GM23338 (cell line): ENCODE measurements around the gene ADGRV1. TPM values are rescaled to one million over a fixed set of nuclear protein-coding genes. Genes with fewer than 3 reads are reported as not detected.

Source experiments
- ATAC-seq: fragments of 200-7000 bp; cut with Tn5 transposase; 3 replicates; pipeline ENCODE4 v1.9.1; 2020
- DNase-seq: peaks from one replicate; pipeline ENCODE4 v3.0.0-alpha.2; 2015; ENCODE audit warnings: low spot score
- H2AFZ ChIP-seq: fragments of 200-600 bp; sonication (generic); 2 replicates; pipeline ENCODE4 v1.8.0; 2016; ENCODE audit warnings: antibody characterized with exemption, mild to moderate bottlenecking, moderate library complexity
- H3F3A ChIP-seq: fragments of 200-600 bp; sonication (generic); replicated peaks from 2 replicates; pipeline ENCODE4 v1.8.0; 2017; ENCODE audit warnings: antibody characterized with exemption, mixed run types, low read depth
- H3K27ac ChIP-seq: fragments of 200-600 bp; sonication (generic); 2 replicates; pipeline ENCODE4 v1.6.1; 2016; ENCODE audit warnings: low read depth
- H3K27me3 ChIP-seq: fragments of 200-600 bp; sonication (generic); 2 replicates; pipeline ENCODE4 v1.8.0; 2016; ENCODE audit warnings: mild to moderate bottlenecking, mixed run types, moderate library complexity; ENCODE audit not compliant: insufficient read depth
- H3K36me3 ChIP-seq: fragments of 200-600 bp; sonication (generic); 2 replicates; pipeline ENCODE4 v1.8.0; 2016; ENCODE audit warnings: mild to moderate bottlenecking; ENCODE audit not compliant: insufficient read depth
- H3K4me1 ChIP-seq: fragments of 200-600 bp; sonication (generic); 2 replicates; pipeline ENCODE4 v1.8.0; 2016; ENCODE audit warnings: mild to moderate bottlenecking, moderate library complexity; ENCODE audit not compliant: insufficient read depth
- H3K4me2 ChIP-seq: fragments of 200-600 bp; sonication (generic); 2 replicates; pipeline ENCODE4 v1.7.1; 2017; ENCODE audit warnings: mixed run types
- H3K4me3 ChIP-seq: fragments of 200-600 bp; sonication (generic); 2 replicates; pipeline ENCODE4 v1.6.1; 2016; ENCODE audit warnings: mixed run types
- H3K79me2 ChIP-seq: fragments of 200-600 bp; sonication (generic); replicated peaks from 2 replicates; pipeline ENCODE4 v1.8.0; 2017; ENCODE audit warnings: mild to moderate bottlenecking; ENCODE audit not compliant: insufficient read depth
- H3K9me2 ChIP-seq: fragments of 200-600 bp; sonication (generic); 2 replicates; pipeline ENCODE4 v1.8.0; 2017; ENCODE audit not compliant: insufficient read depth
- H4K20me1 ChIP-seq: fragments of 200-600 bp; sonication (generic); replicated peaks from 2 replicates; pipeline ENCODE4 v1.8.0; 2017; ENCODE audit warnings: mild to moderate bottlenecking; ENCODE audit not compliant: insufficient read depth
- H3K27ac Mint-ChIP-seq: 2 replicates; pipeline ENCODE4 v1.8.0; 2020; ENCODE audit warnings: inconsistent platforms, mild to moderate bottlenecking, moderate library complexity, mixed read lengths
- H3K27me3 Mint-ChIP-seq: 3 replicates; pipeline ENCODE4 v1.8.0; 2022; ENCODE audit warnings: low read depth, mild to moderate bottlenecking, moderate library complexity, mixed read lengths, inconsistent platforms; ENCODE audit not compliant: insufficient read depth, poor library complexity
- H3K36me3 Mint-ChIP-seq: 3 replicates; pipeline ENCODE4 v1.8.0; 2021; ENCODE audit warnings: low read depth, mild to moderate bottlenecking, inconsistent platforms, moderate library complexity, mixed read lengths
- H3K4me1 Mint-ChIP-seq: 3 replicates; pipeline ENCODE4 v1.8.0; 2020; ENCODE audit warnings: mild to moderate bottlenecking, inconsistent platforms, mixed read lengths
- H3K4me3 Mint-ChIP-seq: 3 replicates; pipeline ENCODE4 v1.8.0; 2021; ENCODE audit warnings: moderate library complexity, mild to moderate bottlenecking, inconsistent platforms, mixed read lengths
- H3K9me3 Mint-ChIP-seq: 3 replicates; pipeline ENCODE4 v1.8.0; 2020; ENCODE audit warnings: moderate library complexity, mild to moderate bottlenecking, inconsistent platforms, mixed read lengths
- CREB1 ChIP-seq: fragments of 250-450 bp; sonication (Bioruptor Pico); IDR thresholded peaks from 2 replicates; pipeline ENCODE4 v1.5.0; 2020; ENCODE audit warnings: low read depth, mild to moderate bottlenecking, moderate library complexity
- CTCF ChIP-seq, 2 experiments: fragments of 200-600 bp in 1 of 2; sonication (generic) in 1 of 2; conservative IDR thresholded peaks; 2 replicates each; pipeline versions ENCODE4 v1.5.1 to v1.6.1; 2016 to 2017; ENCODE audit warnings: antibody characterized with exemption in 2 of 2, low read depth in 2 of 2, mild to moderate bottlenecking in 2 of 2, moderate library complexity in 1 of 2
- ETS1 ChIP-seq: IDR thresholded peaks from 2 replicates; pipeline ENCODE4 v1.6.1; 2016; ENCODE audit warnings: antibody characterized with exemption
- EZH2 ChIP-seq: fragments of 200-600 bp; sonication (generic); IDR thresholded peaks from one replicate; pipeline ENCODE4 v1.8.0; 2017; ENCODE audit warnings: antibody characterized with exemption, mild to moderate bottlenecking, low read depth; ENCODE audit not compliant: unreplicated experiment
- EZH2phosphoT487 ChIP-seq: fragments of 200-600 bp; sonication (generic); IDR thresholded peaks from one replicate; pipeline ENCODE4 v1.8.1; 2018; ENCODE audit warnings: antibody characterized with exemption; ENCODE audit not compliant: unreplicated experiment
- JUNB ChIP-seq: IDR thresholded peaks from one replicate; pipeline ENCODE4 v1.6.1; 2016; ENCODE audit warnings: antibody characterized with exemption; ENCODE audit not compliant: unreplicated experiment
- NANOG ChIP-seq: IDR thresholded peaks from 2 replicates; pipeline ENCODE4 v1.6.1; 2016; ENCODE audit warnings: antibody characterized with exemption, borderline replicate concordance
- POLR2AphosphoS5 ChIP-seq: IDR thresholded peaks from 2 replicates; pipeline ENCODE4 v1.6.1; 2016; ENCODE audit warnings: antibody characterized with exemption, low read depth
- REST ChIP-seq: IDR thresholded peaks from one replicate; pipeline ENCODE4 v1.6.1; 2018; ENCODE audit warnings: antibody characterized with exemption; ENCODE audit not compliant: unreplicated experiment
- STAT1 ChIP-seq: IDR thresholded peaks from one replicate; pipeline ENCODE4 v1.6.1; 2016; ENCODE audit warnings: antibody characterized with exemption; ENCODE audit not compliant: unreplicated experiment
- ZNF114 ChIP-seq: fragments of 250-450 bp; sonication (Bioruptor Pico); IDR thresholded peaks from 2 replicates; pipeline ENCODE4 v1.5.0; 2020; ENCODE audit warnings: mild to moderate bottlenecking, moderate library complexity
- ZNF331 ChIP-seq: fragments of 250-450 bp; sonication (Bioruptor Pico); IDR thresholded peaks from 2 replicates; pipeline ENCODE4 v1.5.0; 2020; ENCODE audit warnings: low read depth, mild to moderate bottlenecking, moderate library complexity
- ZNF462 ChIP-seq: fragments of 250-450 bp; sonication (Bioruptor Pico); IDR thresholded peaks from 2 replicates; pipeline ENCODE4 v1.5.0; 2020; ENCODE audit warnings: mild to moderate bottlenecking, moderate library complexity
- polyA plus RNA-seq: library from polyadenylated mRNA; unstranded; fragments of >200 nt; fragmentation: Nextera tagmentation; extraction: Ambion mirVana; gene quantifications from 2 replicates; pipeline ENCODE4 v1.2.1, GENCODE V29; 2016
- total RNA-seq: library from RNA; depleted of rRNA; stranded (reverse); fragments of >200 nt; shearing (Covaris generic); gene quantifications from 2 replicates; pipeline ENCODE4 v1.2.3, GENCODE V29; 2014

ADGRV1 gene
- total and polyA plus RNA-seq, 2 experiments from 2014 or later: 46.1 to 149 TPM

GRCh38 chr5:90830058-90830457 lies 271.5 kb downstream of the ADGRV1 start:
- DNase-seq: no peak
- H3K27me3 ChIP-seq: no peaks in the 10 kb centered on the region
- Mint-ChIP-seq H3K36me3 (peaks cover 31% of the 10 kb centered on the region), H3K27me3 (no peaks in the 10 kb centered on the region), H3K27ac (no peak overlapping the region), H3K4me3 (no peak overlapping the region), H3K9me3 (no peaks in the 10 kb centered on the region), H3K4me1 (no peaks in the 10 kb centered on the region)
- H3K36me3 ChIP-seq: peaks cover 3% of the 10 kb centered on the region; the same call in 1 of the 2 replicates
- H3K4me1 ChIP-seq: no peaks in the 10 kb centered on the region
- H4K20me1 ChIP-seq: no peaks in the 10 kb centered on the region
- no peak for ATAC-seq
- H3K9me2 ChIP-seq: no peaks in the 10 kb centered on the region
- no peak overlapping the region for H3K27ac ChIP-seq
- no peaks in the 10 kb centered on the region for H3K79me2 ChIP-seq
- TF ChIP-seq ZNF462 (CRISPR knock-in tag) (no peak), ZNF114 (no peak), REST (no peak), CREB1 (CRISPR knock-in tag) (no peak), NANOG (no peak), JUNB (no peak), EZH2phosphoT487 (no peak), STAT1 (no peak), CTCF (conservative IDR thresholded peaks at IDR 0.05; ENCODE audit: low read depth in 2 of 2) (no peak), ZNF331 (no peak), EZH2 (no peak), POLR2AphosphoS5 (no peak), ETS1 (no peak)
- no peak overlapping the region for H3K4me2 ChIP-seq
- no peak overlapping the region for H2AFZ ChIP-seq
- H3K4me3 ChIP-seq: no peak overlapping the region
- no peaks in the 10 kb centered on the region for H3F3A ChIP-seq
